Stimulated activated CD8-positive, alpha-beta memory T cell treated with anti-CD3 and anti-CD28 coated beads, Interleukin-4, amount 100 ng/mL, for 48 hours (primary cell): ENCODE data around the gene SF3B1.
"Not testable (repeated sequence)": the region's sequence is repeated elsewhere in the genome, so short reads cannot be mapped to it uniquely, and the experiment has no call there.

Experiments
- DNase-seq: peaks from one replicate; pipeline ENCODE4 v3.0.0-alpha.2; 2020

SF3B1 gene

GRCh38 chr2:197379308-197379917 lies 55.4 kb downstream of the SF3B1 start:
- DNase-seq: not testable (repeated sequence)

- peak; percentile 74 for DNase-seq
These were observed 56.1 kb downstream of the SF3B1 start for GRCh38 chr2:197378494-197379307.

- DNase-seq: no peak
These were observed 56.7 kb downstream of the SF3B1 start for GRCh38 chr2:197378086-197378485.

- DNase-seq: no peak
These were observed 57.2 kb downstream of the SF3B1 start for GRCh38 chr2:197377670-197378069.

GRCh38 chr2:197372592-197372991 lies 62.2 kb downstream of the SF3B1 start:
- DNase-seq: no peak

DNA sequence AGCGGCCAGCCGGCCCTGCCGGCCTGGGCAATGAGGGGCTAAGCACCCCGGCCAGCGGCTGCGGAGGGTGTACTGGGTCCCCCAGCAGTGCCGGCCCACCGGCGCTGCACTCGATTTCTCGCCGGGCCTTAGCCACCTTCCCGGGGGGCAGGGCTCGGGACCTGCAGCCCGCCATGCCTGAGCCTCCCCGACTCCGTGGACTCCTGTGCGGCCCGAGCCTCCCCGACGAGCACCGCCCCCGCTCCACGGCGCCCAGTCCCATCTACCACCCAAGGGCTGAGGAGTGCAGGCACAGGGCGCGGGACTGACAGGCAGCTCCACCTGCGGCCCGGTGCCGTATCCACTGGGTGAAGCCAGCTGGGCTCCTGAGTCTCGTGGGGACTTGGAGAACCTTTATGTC lies 64.2 kb downstream of the SF3B1 start:
- DNase-seq: not testable (repeated sequence)

GRCh38 chr2:197369933-197370320 lies 64.9 kb downstream of the SF3B1 start:
- no peak for DNase-seq

DNA sequence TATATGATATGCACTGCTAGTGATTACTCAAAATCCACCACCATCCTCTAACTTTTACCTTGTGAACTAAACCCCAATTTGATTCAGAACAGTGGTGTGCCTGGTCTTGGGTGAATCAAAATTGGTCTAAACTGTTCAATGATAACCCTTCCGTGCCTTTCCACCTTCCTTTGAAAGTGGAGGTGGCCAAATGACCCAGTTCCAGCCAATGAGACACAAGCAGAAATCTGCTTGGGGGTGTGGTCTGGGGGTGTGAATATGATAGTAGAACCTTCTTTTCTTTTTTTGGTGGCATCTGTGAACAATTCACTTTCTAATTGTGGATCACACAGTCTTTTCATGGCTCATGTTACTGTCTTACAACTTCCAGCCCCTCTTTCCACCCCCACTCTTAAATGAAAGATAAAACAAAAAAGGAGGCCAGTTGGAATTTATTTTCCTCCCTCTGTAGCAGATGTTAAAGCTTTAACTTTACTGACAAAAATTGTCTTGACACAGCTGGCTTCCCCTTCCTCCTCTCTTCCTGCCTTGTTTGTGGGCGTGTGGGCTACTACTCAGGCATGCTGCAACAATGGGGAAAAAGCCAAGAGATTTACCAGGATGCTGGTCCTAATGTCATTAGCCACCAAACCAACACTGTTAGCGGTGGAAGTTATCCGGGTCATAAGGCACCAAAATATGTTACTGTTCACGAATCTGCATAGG lies 65.4 kb downstream of the SF3B1 start:
- DNase-seq: no peak

DNA sequence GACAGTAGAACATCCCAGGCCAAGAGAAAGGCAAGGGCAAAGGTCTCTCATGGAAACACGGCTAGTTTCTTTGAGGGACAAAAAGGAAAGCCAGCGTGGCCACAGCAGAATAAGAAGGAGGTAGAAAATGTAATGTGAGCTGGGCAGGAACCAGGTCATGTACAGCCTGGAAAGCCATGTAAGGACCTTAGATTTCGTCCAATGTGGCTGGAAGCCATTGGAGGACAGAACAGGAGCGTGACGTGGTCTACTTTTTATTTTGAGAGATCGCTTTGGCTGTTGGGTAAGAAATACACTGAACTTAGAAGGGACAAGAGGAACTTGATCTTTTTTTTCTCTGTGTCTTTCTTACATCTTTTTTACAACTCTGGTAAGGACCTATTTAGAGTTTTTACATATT lies 66.4 kb downstream of the SF3B1 start:
- no peak for DNase-seq

DNA sequence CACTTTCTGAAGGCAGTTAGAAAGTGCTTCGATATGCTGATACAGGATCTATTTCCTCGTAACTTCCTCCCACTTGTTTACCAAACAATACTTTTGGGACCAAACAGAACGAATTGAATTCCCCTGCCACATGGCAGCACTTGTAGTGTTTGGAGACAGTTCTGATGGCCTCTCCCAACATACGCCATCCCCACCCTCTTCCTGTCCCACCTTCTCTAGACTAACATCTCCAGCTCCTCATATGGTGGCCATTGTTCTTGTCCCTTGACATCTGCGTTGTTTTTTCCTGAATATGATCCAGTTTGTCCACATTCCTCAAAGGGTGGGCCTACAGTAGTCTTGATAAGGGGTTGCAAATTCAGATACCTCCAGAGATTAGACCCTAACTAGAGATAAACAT lies 70.8 kb downstream of the SF3B1 start:
- no peak for DNase-seq

- DNase-seq: no peak
These were observed 74.1 kb downstream of the SF3B1 start for GRCh38 chr2:197360744-197361156.

- no peak for DNase-seq
These were observed 75.0 kb downstream of the SF3B1 start for GRCh38 chr2:197359859-197360258.

- DNase-seq: no peak
These were observed 75.9 kb downstream of the SF3B1 start for GRCh38 chr2:197358931-197359330.

DNA sequence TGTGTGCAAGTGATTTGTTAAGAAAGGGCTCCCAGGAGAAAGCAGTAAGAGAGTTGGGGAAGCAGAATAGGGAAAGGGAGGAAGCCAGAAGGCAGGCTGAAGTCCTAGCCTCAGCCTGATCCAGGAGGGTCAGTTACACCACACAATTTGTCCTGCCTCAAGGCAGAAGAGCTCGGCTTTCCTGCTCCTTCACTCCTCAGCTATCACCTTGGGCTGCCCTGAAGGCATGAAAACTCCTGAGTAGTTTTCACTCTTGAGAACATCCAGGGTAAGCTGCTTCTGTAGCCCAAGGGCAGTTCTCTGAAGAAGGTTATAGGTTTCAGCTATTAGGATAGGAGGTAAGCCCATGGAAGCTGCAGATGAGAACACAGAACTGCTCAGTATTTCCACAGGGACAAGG lies 76.8 kb downstream of the SF3B1 start:
- DNase-seq: no peak

GRCh38 chr2:197356136-197356535 lies 78.7 kb downstream of the SF3B1 start:
- no peak for DNase-seq

DNA sequence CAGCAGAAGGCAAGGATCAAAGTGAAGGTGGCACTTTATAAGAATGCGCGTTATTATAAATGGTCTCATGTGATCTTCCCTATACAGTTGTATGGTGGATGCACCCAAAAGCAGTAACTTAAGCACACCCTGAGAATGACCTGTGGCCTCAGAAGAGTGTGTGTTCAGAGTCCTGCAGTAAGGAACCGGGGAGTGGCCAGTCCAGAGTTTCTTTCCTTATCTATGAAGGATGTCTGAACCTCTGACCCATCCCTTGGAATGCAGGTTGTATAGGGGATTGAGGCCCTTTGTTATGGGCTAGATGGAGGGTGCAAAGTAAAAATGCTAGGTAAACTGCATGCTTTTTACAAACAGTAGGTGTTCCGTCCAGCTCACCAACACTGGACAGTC lies 80.7 kb downstream of the SF3B1 start:
- DNase-seq: no peak

DNA sequence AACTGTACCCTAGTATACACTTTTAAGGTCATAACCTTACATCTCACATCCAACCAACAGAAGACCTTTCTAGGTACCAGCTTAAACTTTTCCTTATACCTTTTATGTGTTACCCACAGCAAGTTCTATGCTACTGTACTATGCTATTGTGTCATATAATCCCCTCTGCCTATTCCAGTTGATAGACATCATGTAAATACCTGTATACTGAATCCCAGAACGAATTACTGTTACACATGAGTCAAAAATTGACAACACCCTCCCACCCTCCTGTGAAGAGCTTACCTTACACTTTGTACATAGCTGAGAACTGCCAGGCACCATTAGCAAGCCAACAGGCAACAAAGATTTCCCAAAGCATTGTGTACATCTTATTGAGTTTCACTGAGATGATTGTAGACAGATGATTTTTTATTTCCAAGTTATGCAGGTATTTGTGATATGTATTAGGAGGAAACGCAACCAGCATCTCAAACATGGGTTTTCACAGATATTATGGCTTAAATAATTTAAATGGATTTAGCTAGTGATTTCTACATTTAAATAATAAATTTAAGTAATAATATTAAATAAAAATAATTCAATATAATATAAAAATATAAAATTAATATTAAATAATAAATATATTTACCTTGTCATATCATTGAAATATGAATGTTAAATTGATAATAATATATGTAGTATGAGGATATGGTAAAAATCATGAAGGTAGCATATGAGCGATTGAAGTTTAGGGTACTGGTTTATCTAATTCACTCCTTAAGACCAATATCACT lies 81.2 kb downstream of the SF3B1 start:
- DNase-seq: no peak

- DNase-seq: no peak
These were observed 85.1 kb downstream of the SF3B1 start for GRCh38 chr2:197349699-197350098.

- no peak for DNase-seq
These were observed 86.0 kb downstream of the SF3B1 start for GRCh38 chr2:197348721-197349360.

- no peak for DNase-seq
These were observed 88.9 kb downstream of the SF3B1 start for GRCh38 chr2:197345846-197346370.

GRCh38 chr2:197343968-197344367 lies 90.9 kb downstream of the SF3B1 start:
- DNase-seq: not testable (repeated sequence)

DNA sequence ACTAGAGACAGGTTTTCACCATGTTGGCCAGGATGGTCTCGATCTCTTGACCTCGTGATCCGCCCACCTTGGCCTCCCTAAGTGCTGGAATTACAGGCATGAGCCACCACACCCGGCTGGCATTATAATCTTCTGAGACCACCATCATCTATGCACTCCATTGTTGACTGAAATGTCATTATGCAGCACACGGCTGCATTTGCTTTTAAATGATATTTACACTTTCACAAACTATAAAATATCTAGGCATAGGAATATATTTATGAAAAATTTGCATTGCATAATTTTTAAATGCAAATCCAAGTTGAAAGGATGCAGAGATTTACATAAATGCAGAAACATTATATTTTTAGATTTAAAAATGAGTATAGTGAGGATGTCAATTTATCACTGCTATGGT lies 94.2 kb downstream of the SF3B1 start:
- DNase-seq: no peak
